Common myeloid progenitor, CD34-positive (primary cell): ENCODE measurements around the gene SRGAP2.
"Not testable (repeated sequence)": the region's sequence is repeated elsewhere in the genome, so short reads cannot be mapped to it uniquely, and the experiment has no call there.

Experiments used
- CTCF ChIA-PET: fragments of 350-600 bp; sonication (Branson Sonifier 250); formaldehyde crosslinking; loops from one replicate; lab custom pipeline; 2021; ENCODE audit warnings: antibody characterized with exemption; lab: Charles Lee
- POLR2A ChIA-PET: fragments of 350-600 bp; sonication (Branson Sonifier 250); formaldehyde crosslinking; loops from one replicate; lab custom pipeline; 2021; ENCODE audit warnings: antibody characterized with exemption; lab: Charles Lee
- DNase-seq, 3 donors: peaks; one replicate each; pipeline versions ENCODE4 v3.0.0 to v3.0.0-alpha.2; 2013
- H3K27ac ChIP-seq, 2 experiments: 1 replicate in 1 of 2; 2 replicates in 1 of 2; pipeline ENCODE4 v1.7.0; 2013; ENCODE audit warnings: inconsistent platforms in 2 of 2, low read length in 2 of 2, mild to moderate bottlenecking in 2 of 2, low read depth in 1 of 2, moderate library complexity in 1 of 2; ENCODE audit not compliant: severe bottlenecking in 2 of 2, insufficient read depth in 1 of 2, poor library complexity in 1 of 2
- H3K27me3 ChIP-seq, 5 experiments: replicated peaks in 2 of 5; 1 replicate in 3 of 5; 2 replicates in 2 of 5; pipeline versions ENCODE4 v1.6.1 to v1.7.0; 2013; ENCODE audit warnings: low read length in 4 of 5, mild to moderate bottlenecking in 2 of 5, moderate library complexity in 2 of 5, inconsistent platforms in 1 of 5; ENCODE audit not compliant: insufficient read depth in 5 of 5, control insufficient read depth in 4 of 5
- H3K36me3 ChIP-seq, 4 experiments: 1 replicate in 2 of 4; 2 replicates in 2 of 4; pipeline versions ENCODE4 v1.6.1 to v1.7.0; 2013; ENCODE audit warnings: low read length in 3 of 4, control low read depth in 1 of 4, mild to moderate bottlenecking in 1 of 4; ENCODE audit not compliant: control insufficient read depth in 4 of 4, insufficient read depth in 4 of 4
- H3K4me1 ChIP-seq, 4 experiments: 1 replicate in 3 of 4; 2 replicates in 1 of 4; pipeline versions ENCODE4 v1.6.1 to v1.7.1; 2013; ENCODE audit warnings: low read length in 3 of 4, mild to moderate bottlenecking in 3 of 4, control low read depth in 1 of 4, inconsistent platforms in 1 of 4, moderate library complexity in 1 of 4; ENCODE audit not compliant: control insufficient read depth in 4 of 4, insufficient read depth in 4 of 4; ENCODE audit errors: control extremely low read depth in 1 of 4
- H3K4me3 ChIP-seq, 7 experiments: 1 replicate in 4 of 7; 2 replicates in 3 of 7; pipeline versions ENCODE4 v1.5.1 to v1.7.0; 2013; ENCODE audit warnings: mild to moderate bottlenecking in 7 of 7, low read length in 6 of 7, moderate library complexity in 6 of 7, inconsistent platforms in 2 of 7, low read depth in 2 of 7, control low read depth in 1 of 7; ENCODE audit not compliant: insufficient read depth in 4 of 7, control insufficient read depth in 1 of 7; ENCODE audit errors: extremely low read depth in 1 of 7
- H3K9me3 ChIP-seq, 5 experiments: 1 replicate in 4 of 5; 2 replicates in 1 of 5; pipeline versions ENCODE4 v1.6.1 to v1.7.1; 2013; ENCODE audit warnings: low read length in 4 of 5, mild to moderate bottlenecking in 2 of 5, inconsistent platforms in 1 of 5, low read depth in 1 of 5, moderate library complexity in 1 of 5; ENCODE audit not compliant: control insufficient read depth in 4 of 5, insufficient read depth in 2 of 5; ENCODE audit errors: control extremely low read depth in 1 of 5
- WGBS: methylation state at CpG from one replicate; pipeline ENCODE4 v1.1.5; 2013; ENCODE audit not compliant: insufficient coverage; 5-methylcytosine and 5-hydroxymethylcytosine counted together

Gene SRGAP2

GRCh38 chr1:206195182-206195581 lies 8.2 kb upstream of the SRGAP2 start:
- H3K27ac ChIP-seq, H3K9me3 ChIP-seq, POLR2A ChIA-PET, H3K27me3 ChIP-seq, H3K36me3 ChIP-seq, CTCF ChIA-PET, DNase-seq, H3K4me3 ChIP-seq, H3K4me1 ChIP-seq: not testable (repeated sequence)
- WGBS = no CpG with 5 or more reads among the region's 2 CpGs

DNA sequence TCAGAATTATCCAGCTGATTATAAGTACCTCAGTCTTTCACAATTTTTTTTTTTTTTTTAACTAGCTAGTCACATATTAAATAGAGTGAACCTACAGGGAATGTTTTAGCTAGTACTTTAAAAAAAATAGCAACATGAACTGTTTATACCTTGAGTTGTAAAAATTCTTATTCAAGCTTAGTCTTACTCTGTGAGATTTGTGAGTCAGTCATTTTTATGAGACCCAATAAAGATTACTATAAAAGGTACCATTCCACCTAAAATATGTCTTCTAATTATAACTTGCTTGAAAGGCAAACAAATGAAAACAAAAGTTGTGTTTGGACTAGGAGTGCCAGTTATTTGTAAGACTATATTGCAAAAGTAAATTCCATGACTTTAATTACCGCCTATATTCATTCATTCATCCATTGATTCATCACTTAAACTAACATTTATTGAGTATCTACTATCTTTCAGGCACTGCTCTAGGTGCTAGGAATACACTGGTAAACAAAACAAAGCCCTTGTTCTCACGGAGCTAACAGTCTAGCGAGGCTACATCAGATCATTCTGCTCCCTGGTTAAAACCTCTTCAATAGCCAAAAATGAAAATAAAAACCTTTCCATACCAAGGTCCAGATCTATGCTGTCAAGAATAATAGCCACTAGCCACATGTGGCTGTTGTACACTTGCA lies 6.5 kb upstream of the SRGAP2 start:
- H3K27me3 ChIP-seq, POLR2A ChIA-PET, DNase-seq, H3K36me3 ChIP-seq, H3K4me1 ChIP-seq, CTCF ChIA-PET, H3K4me3 ChIP-seq, H3K9me3 ChIP-seq, H3K27ac ChIP-seq: not testable (repeated sequence)
- WGBS = no CpG with 5 or more reads among the region's 3 CpGs

DNA sequence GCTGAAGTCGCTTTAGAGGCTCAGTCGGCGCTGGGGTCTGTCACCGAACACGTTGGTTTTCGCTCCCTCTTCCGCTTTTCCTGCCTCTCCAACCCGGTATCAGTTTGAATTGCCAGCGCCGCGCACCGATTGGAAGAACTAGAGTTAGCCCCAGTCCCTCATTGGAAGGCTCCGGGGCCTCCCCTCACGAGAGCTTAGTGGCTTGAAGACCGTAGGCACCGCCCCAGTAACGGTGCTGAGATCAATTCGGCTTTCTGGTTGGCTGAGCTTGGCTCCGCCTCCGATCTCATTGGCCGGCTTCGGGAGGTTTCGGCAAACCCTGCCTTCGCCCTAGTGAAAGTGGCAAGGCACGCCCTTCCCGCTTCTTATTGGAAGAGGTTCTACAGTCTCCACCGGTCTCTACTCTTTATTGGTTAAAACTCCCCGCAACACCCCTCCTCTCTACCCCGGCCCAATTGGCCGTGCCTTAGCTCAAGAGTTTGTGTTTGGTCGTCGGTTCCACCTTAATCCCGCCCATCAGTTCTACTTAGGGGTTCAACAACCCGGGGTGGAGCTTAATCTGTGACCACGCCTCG lies 465 bp upstream of the SRGAP2 start, which contains the start of gene FAM72A:
TSS of gene FAM72A (minus strand) at position 51 of the 575 bp plus-strand sequence. CDS start 814 bp downstream, outside the sequence.
- CTCF ChIA-PET, POLR2A ChIA-PET: not testable (repeated sequence)

DNA sequence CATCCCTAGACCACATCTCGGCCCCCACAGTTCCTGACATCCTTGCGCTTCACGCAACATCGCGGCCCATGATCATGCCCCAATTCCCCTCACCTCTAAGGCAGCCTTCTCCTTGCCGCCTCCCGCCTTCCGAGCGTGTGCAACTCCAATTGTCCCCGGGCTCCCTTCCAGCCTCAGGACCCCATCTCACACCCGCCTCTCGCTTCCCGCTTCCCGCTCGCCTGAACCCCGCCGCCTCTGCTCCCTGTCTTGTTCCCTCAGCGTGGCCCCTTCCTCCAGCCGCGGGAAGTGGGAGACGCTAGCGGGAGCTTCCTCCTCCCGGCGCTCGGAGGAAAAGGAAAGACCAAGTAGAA lies 794 bp downstream of the SRGAP2 start:
- CTCF ChIA-PET, H3K27ac ChIP-seq, POLR2A ChIA-PET, H3K36me3 ChIP-seq, H3K9me3 ChIP-seq, DNase-seq, H3K4me1 ChIP-seq, H3K27me3 ChIP-seq: not testable (repeated sequence)
- peak overlapping the region in 6 of 7 experiments; percentile 29 to 70 (median 46) for H3K4me3 ChIP-seq
- WGBS = no CpG with 5 or more reads among the region's 25 CpGs

More for the DNA sequence above, 465 bp upstream of the SRGAP2 start, which contains the start of gene FAM72A:
- peak within 1 kb of the TSS; percentile 38 to 75 (median 49) for H3K4me3 ChIP-seq
- H3K27ac ChIP-seq, H3K27me3 ChIP-seq, H3K36me3 ChIP-seq, H3K9me3 ChIP-seq, H3K4me1 ChIP-seq: not testable (repeated sequence)
- 0% methylated on average over 11 of the region's 36 CpGs for WGBS
- DNase-seq = peak; percentile 100

- H3K27ac ChIP-seq, POLR2A ChIA-PET, CTCF ChIA-PET, H3K9me3 ChIP-seq, H3K27me3 ChIP-seq, H3K4me1 ChIP-seq, H3K36me3 ChIP-seq: not testable (repeated sequence)
- peak overlapping the region in 6 of 7 experiments; percentile 29 to 67 (median 56) for H3K4me3 ChIP-seq
- WGBS = no CpG with 5 or more reads among the region's 25 CpGs
- DNase-seq = peak in 1 of 3 donors; percentile 1
Measured at GRCh38 chr1:206204871-206205270, 1.5 kb downstream of the SRGAP2 start.

DNA sequence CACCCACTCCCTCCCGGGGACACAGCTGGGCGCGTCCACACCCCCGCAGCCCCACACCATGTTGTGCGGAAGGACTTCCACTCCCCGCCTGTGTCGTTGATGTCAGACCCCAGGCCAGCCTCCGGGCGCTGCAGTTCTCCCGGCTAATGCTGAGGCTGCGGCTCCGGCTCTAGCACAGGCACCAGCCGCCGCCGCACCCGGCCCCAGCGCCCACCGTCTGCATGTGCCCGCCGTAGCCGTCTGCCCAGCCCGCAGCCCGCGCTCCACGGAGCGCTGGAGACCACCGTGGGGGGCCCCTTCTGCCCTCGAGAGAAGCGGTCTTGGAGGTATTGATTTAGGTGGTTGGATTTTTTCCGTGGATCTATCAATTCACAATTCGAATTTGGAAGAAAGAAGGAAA lies 2.2 kb downstream of the SRGAP2 start:
- H3K4me3 ChIP-seq, H3K27ac ChIP-seq, H3K9me3 ChIP-seq, H3K27me3 ChIP-seq, H3K4me1 ChIP-seq, DNase-seq, POLR2A ChIA-PET, CTCF ChIA-PET, H3K36me3 ChIP-seq: not testable (repeated sequence)
- no CpG with 5 or more reads among the region's 31 CpGs for WGBS

GRCh38 chr1:206210802-206211201 lies 7.5 kb downstream of the SRGAP2 start:
- H3K27me3 ChIP-seq, H3K4me1 ChIP-seq, H3K4me3 ChIP-seq, DNase-seq, POLR2A ChIA-PET, CTCF ChIA-PET, H3K27ac ChIP-seq, H3K36me3 ChIP-seq, H3K9me3 ChIP-seq: not testable (repeated sequence)
- WGBS = no CpG with 5 or more reads among the region's 1 CpG
